ENCODE data around the gene CUBN.

Gene CUBN

DNA sequence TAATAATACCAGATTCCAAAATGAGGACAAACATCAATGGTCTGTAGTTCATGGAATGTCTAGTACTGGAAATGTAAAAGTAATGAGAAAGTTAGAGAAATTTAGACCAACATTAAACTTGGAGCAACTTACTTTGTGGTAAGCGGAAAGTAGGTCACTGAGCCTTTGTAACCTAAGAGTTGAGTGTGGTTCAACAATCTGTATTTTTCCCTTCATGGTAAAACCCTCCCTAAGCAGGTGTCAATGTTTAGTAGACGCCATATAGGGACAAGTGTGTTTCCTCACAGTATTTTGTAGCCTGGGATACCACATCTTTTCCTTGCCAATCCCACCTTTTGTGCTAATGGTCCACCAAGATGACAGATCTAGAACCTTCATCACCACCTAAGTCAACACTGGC lies 245.1 kb downstream of the CUBN start:
- no peaks in the 10 kb centered on the region for H3K36me3 ChIP-seq (ENCODE audit: insufficient read depth)
- no peak overlapping the region for H3K27ac ChIP-seq
- no peak overlapping the region for H3K4me2 ChIP-seq
- TF ChIP-seq, protein P1, sequence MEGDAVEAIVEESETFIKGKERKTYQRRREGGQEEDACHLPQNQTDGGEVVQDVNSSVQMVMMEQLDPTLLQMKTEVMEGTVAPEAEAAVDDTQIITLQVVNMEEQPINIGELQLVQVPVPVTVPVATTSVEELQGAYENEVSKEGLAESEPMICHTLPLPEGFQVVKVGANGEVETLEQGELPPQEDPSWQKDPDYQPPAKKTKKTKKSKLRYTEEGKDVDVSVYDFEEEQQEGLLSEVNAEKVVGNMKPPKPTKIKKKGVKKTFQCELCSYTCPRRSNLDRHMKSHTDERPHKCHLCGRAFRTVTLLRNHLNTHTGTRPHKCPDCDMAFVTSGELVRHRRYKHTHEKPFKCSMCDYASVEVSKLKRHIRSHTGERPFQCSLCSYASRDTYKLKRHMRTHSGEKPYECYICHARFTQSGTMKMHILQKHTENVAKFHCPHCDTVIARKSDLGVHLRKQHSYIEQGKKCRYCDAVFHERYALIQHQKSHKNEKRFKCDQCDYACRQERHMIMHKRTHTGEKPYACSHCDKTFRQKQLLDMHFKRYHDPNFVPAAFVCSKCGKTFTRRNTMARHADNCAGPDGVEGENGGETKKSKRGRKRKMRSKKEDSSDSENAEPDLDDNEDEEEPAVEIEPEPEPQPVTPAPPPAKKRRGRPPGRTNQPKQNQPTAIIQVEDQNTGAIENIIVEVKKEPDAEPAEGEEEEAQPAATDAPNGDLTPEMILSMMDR (conservative IDR thresholded peaks at IDR 0.05; ENCODE audit: low read depth, low read length) = no peak
- no peak overlapping the region for H3K4me3 ChIP-seq (IDR thresholded peaks at IDR 0.05; ENCODE audit: insufficient read depth, low read depth, low read length)
- no peaks in the 10 kb centered on the region for H4K20me1 ChIP-seq (ENCODE audit: insufficient read depth)
- H2AFZ ChIP-seq (ENCODE audit: low read depth) = no peak overlapping the region
- H3K9ac ChIP-seq = no peak overlapping the region
- no peaks in the 10 kb centered on the region for H3K79me2 ChIP-seq (ENCODE audit: insufficient read depth, low read depth)
- H3K4me1 ChIP-seq (ENCODE audit: low read depth, poor library complexity, severe bottlenecking) = no peaks in the 10 kb centered on the region
- no peaks in the 10 kb centered on the region for H3K27me3 ChIP-seq (ENCODE audit: insufficient read depth, low read depth)

GRCh38 chr10:16883084-16883483 lies 246.5 kb downstream of the CUBN start:
- no peak overlapping the region for H2AFZ ChIP-seq (ENCODE audit: low read depth)
- no peak overlapping the region for H3K4me2 ChIP-seq

DNA sequence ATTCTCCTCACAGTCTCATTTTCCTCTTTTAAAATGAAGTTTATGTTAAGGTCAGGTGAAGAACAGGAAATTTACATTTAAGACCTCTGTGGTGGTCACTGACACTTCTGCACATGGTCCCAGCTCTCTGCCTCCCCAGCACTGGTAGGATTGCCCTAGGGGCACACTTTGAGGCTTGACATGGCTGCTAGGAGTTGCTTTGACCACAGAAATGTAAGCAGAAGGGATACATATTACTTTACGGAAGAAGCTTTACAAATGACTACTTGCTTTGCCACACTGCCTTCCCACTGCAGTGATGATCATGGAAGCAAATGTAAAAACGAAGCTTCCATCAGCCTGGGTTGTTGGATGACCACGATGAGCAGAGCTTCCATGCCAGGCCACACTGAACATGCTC lies 259.3 kb downstream of the CUBN start:
- H3K27me3 ChIP-seq (ENCODE audit: insufficient read depth, low read depth) = no peaks in the 10 kb centered on the region
- no peaks in the 10 kb centered on the region for H4K20me1 ChIP-seq (ENCODE audit: insufficient read depth)
- H3K36me3 ChIP-seq (ENCODE audit: insufficient read depth) = no peaks in the 10 kb centered on the region
- no peaks in the 10 kb centered on the region for H3K79me2 ChIP-seq (ENCODE audit: insufficient read depth, low read depth)
- H3K4me2 ChIP-seq = no peak overlapping the region
- TF ChIP-seq, protein P1 (conservative IDR thresholded peaks at IDR 0.05; ENCODE audit: low read depth, low read length) = no peak
- no peak overlapping the region for H3K9ac ChIP-seq
- H3K4me1 ChIP-seq (ENCODE audit: low read depth, poor library complexity, severe bottlenecking) = no peaks in the 10 kb centered on the region
- no peak overlapping the region for H3K27ac ChIP-seq
- no peak overlapping the region for H3K4me3 ChIP-seq (IDR thresholded peaks at IDR 0.05; ENCODE audit: insufficient read depth, low read depth, low read length)
- H2AFZ ChIP-seq (ENCODE audit: low read depth) = no peak overlapping the region

More at GRCh38 chr10:16883084-16883483, 246.5 kb downstream of the CUBN start:
- no peaks in the 10 kb centered on the region for H3K79me2 ChIP-seq (ENCODE audit: insufficient read depth, low read depth)
- no peaks in the 10 kb centered on the region for H4K20me1 ChIP-seq (ENCODE audit: insufficient read depth)
- H3K27me3 ChIP-seq (ENCODE audit: insufficient read depth, low read depth) = no peaks in the 10 kb centered on the region
- no peaks in the 10 kb centered on the region for H3K36me3 ChIP-seq (ENCODE audit: insufficient read depth)
- H3K27ac ChIP-seq = no peak overlapping the region
- TF ChIP-seq, protein P1 (conservative IDR thresholded peaks at IDR 0.05; ENCODE audit: low read depth, low read length) = no peak
- H3K4me1 ChIP-seq (ENCODE audit: low read depth, poor library complexity, severe bottlenecking) = no peaks in the 10 kb centered on the region
- no peak overlapping the region for H3K9ac ChIP-seq
- no peak overlapping the region for H3K4me3 ChIP-seq (IDR thresholded peaks at IDR 0.05; ENCODE audit: insufficient read depth, low read depth, low read length)

DNA sequence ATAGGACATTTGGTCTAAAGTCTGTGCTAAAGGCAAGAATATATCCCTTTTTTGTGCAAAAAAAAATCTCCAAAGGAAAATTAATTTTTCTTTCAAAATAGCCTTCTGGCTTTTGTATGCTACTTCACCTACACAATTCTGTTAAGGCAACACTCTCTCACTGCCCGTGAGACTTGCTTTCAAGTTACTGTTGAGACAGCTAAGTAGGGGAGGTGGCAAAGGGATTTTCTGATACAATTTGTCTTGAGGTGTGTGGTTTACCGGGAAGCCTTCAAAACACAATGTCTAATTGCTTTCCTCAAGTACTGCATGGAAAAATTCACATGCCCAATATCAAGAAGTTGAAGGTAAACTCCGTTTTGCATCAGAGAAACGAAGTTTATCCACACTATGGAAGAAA lies 261.6 kb downstream of the CUBN start:
- no peak overlapping the region for H3K27ac ChIP-seq

More for the DNA sequence above, 261.6 kb downstream of the CUBN start:
- no peaks in the 10 kb centered on the region for H3K36me3 ChIP-seq (ENCODE audit: insufficient read depth)
- H4K20me1 ChIP-seq (ENCODE audit: insufficient read depth) = no peaks in the 10 kb centered on the region
- TF ChIP-seq, protein P1 (conservative IDR thresholded peaks at IDR 0.05; ENCODE audit: low read depth, low read length) = no peak
- no peak overlapping the region for H2AFZ ChIP-seq (ENCODE audit: low read depth)
- H3K4me1 ChIP-seq (ENCODE audit: low read depth, poor library complexity, severe bottlenecking) = no peaks in the 10 kb centered on the region
- no peak overlapping the region for H3K9ac ChIP-seq
- no peak overlapping the region for H3K4me3 ChIP-seq (IDR thresholded peaks at IDR 0.05; ENCODE audit: insufficient read depth, low read depth, low read length)
- H3K27me3 ChIP-seq (ENCODE audit: insufficient read depth, low read depth) = no peaks in the 10 kb centered on the region
- H3K79me2 ChIP-seq (ENCODE audit: insufficient read depth, low read depth) = no peaks in the 10 kb centered on the region
- no peak overlapping the region for H3K4me2 ChIP-seq
